IPS-NIHi7 (cell line): ENCODE data around the gene FCN1.

Source experiments
- DNase-seq: peaks from one replicate; pipeline ENCODE4 v3.0.0; 2012; ENCODE audit warnings: mixed read lengths; ENCODE audit errors: extremely low spot score

Gene FCN1

GRCh38 chr9:134951461-134951860 lies 33.7 kb upstream of the FCN1 start:
- no peak for DNase-seq

GRCh38 chr9:134950386-134951210 lies 32.9 kb upstream of the FCN1 start:
- DNase-seq = no peak

GRCh38 chr9:134949681-134950385 lies 32.1 kb upstream of the FCN1 start:
- no peak for DNase-seq

GRCh38 chr9:134948149-134948548 lies 30.4 kb upstream of the FCN1 start:
- no peak for DNase-seq

GRCh38 chr9:134947265-134947955 lies 29.7 kb upstream of the FCN1 start:
- no peak for DNase-seq

- DNase-seq = no peak
Measured at GRCh38 chr9:134946663-134947062, 29.0 kb upstream of the FCN1 start.

- no peak for DNase-seq
Measured at GRCh38 chr9:134945509-134946275, 28.0 kb upstream of the FCN1 start.

GRCh38 chr9:134944916-134945315 lies 27.2 kb upstream of the FCN1 start:
- no peak for DNase-seq

- DNase-seq = peak; percentile 61
Measured at GRCh38 chr9:134944351-134944802, 26.7 kb upstream of the FCN1 start.

GRCh38 chr9:134943836-134944235 lies 26.1 kb upstream of the FCN1 start:
- no peak for DNase-seq

GRCh38 chr9:134943411-134943810 lies 25.7 kb upstream of the FCN1 start:
- no peak for DNase-seq

GRCh38 chr9:134942788-134943184 lies 25.1 kb upstream of the FCN1 start:
- DNase-seq = no peak

GRCh38 chr9:134942011-134942787 lies 24.5 kb upstream of the FCN1 start:
- no peak for DNase-seq

- DNase-seq = no peak
Measured at GRCh38 chr9:134940236-134941208, 22.8 kb upstream of the FCN1 start.

- no peak for DNase-seq
Measured at GRCh38 chr9:134939836-134940235, 22.1 kb upstream of the FCN1 start.

GRCh38 chr9:134939080-134939733 lies 21.5 kb upstream of the FCN1 start:
- no peak for DNase-seq

GRCh38 chr9:134938346-134939079 lies 20.8 kb upstream of the FCN1 start:
- DNase-seq = no peak

- no peak for DNase-seq
Measured at GRCh38 chr9:134937566-134938345, 20.0 kb upstream of the FCN1 start.
